ENCODE measurements around the gene ACOT4.
"Not testable (repeated sequence)": the region's sequence is repeated elsewhere in the genome, so short reads cannot be mapped to it uniquely, and the experiment has no call there.

ACOT4 gene

DNA sequence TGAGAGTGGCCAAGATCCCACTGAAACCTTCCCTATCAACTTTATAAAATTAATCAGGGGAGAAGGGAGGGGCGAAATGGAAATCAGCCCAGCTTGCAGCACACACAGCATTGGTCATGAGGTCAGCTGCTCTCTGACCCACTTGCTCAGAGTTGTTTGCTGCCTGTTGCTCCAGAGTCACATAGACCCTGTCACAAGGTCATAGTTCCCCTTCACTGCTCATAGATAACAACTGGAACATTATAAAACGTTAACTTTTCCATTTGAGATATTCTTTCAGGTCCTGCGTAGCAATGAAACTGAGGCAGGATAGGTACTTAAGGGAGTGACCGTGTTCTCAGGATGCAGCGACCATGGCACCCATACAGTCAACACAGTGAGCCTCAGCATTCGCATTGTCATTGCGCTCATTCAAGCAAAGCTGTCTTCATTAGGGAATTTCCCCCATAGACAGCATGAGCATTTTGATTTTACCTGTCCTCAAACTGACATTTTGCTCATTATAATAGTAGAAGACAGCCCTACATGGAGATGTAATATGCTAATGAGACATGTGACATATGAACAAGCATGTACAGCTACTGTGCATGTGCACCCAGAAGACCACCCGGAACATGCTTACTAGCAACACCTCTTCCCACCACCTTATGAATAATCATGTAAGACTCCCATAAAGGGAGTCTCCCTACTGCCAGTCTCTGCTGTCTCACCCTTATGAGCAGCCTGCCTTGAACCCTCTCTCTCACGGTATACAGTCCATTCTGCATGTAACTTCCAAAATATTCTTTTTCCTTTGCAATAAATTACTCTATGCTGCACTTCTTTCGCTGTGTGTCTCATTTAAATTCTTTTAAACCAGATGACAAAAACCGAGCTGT is 9.3 kb upstream of the ACOT4 start:
- not testable (repeated sequence) for DNase-seq

DNA sequence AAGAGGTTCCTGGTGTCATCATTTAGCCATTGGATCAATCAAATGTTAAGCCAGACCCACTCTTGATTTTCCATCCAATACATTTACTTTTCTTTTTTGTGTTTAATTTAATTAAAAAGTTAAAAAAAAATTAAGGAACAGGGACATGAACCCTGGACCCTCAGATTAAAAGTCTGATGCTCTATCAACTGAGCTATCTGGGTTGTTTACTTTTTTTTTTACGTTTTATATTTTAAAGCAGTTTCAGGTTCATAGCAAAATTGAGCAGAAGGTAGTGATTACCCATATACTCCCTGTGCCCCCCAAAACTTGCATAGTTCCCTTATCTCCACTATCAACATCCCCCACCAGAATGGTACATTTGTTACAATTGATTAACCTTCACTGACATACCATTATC is 3.0 kb upstream of the ACOT4 start:
- DNase-seq = no peak

DNA sequence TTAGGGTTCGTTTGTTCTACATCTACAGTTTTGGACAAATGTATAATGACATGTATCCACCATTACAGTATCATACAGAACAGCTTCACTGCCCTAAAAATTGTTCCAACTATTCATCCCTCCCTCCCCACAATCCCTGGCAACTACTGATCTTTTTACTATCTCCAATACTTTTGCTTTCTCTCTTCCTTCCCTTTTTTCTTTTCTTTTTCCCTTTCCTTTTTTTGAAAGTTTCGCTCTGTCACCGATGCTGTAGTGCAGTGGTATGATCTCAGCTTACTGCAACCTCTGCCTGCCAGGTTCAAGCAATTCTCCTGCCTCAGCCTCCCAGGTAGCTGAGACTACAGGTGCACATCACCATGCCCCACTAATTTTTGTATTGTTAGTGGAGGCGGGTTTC is 2.6 kb upstream of the ACOT4 start:
- DNase-seq = no peak

DNA sequence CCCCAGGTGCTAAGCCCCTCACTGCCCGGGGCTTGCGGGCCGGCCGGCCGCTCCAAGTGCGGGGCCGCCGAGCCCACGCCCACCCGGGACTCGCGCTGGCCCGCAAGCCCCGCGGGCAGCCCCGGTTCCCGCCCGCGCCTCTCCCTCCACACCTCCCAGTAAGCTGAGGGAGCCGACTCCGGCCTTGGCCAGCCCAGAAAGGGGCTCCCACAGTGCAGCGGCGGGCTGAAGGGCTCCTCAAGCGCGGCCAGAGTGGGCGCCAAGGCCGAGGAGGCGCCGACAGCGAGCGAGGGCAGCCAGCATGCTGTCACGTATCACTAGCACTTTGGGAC is 1.0 kb upstream of the ACOT4 start:
- DNase-seq = not testable (repeated sequence)

DNA sequence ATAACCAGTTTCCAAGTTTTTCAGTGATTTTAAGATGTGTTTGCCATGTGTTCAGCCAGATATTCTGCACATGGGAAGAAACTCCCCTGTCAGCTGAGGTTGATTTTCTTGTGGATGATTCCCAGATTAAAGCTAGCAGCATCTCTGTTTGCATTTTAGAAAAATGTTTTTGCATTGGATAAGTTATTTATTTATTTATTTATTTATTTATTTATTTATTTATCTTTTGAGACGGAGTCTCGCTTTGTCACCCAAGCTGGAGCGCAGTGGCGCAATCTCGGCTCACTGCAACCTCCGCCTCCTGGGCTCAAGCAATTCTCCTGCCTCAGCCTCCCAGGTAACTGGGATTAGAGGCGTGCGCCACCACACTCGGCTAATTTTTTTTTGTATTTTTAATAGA is 2.8 kb downstream of the ACOT4 start:
- DNase-seq = no peak

DNA sequence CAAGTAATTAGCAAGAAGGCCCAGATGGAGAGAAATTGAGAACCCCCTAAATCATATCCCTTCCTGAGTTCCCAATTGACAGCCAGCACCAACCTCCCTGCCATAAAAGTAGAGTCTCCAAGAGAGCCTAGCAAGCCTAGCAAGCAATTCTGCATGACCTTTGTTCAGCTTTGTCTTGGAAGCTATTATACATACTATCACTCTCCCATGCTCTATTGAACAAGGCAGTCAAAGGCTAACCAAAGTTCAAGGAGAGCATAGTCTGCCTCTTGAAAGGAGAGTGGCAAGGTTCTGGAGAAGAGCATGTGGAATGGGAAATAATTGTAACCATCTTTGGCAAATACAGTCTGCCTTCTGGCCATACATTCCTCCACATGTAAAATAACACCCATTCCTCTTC is 7.8 kb downstream of the ACOT4 start:
- DNase-seq = no peak

DNA sequence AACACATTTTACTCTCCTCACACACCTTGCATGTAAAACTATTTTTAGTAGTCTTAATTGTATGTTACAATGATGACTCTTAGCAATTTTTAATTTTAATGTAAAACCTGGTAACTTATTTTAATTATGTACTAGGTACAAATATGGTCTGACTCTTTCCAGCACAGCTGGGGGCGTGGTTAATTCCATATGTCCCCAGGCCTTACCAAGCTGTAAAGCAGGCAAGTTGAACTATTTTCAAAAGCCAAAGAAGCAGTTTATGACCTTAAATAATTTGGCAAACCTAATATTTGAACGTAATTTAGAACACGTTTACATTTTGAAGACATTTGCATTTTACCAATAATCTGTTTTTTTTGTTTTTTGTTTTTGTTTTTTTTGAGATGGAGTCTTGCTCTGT is 11.3 kb downstream of the ACOT4 start:
- no peak for DNase-seq

DNA sequence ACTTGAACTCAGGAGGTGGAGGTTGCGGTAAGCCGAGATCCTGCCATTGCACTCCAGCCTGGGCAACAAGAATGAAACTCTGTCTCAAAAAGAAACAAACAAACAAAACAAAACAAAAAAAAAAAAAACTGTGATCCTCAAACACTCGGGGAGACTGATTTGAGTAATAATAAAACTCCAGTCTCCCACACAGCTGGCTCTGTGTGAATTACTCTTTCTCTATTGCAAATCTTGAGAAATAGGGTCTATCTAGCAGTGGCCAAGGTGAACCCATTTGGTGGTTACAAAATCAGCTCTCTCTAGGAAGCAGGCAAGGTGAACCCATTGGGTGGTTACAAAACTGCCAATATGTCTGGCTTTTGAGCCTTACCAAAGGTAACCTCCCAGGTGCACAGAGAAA is 14.6 kb downstream of the ACOT4 start:
- no peak for DNase-seq

DNA sequence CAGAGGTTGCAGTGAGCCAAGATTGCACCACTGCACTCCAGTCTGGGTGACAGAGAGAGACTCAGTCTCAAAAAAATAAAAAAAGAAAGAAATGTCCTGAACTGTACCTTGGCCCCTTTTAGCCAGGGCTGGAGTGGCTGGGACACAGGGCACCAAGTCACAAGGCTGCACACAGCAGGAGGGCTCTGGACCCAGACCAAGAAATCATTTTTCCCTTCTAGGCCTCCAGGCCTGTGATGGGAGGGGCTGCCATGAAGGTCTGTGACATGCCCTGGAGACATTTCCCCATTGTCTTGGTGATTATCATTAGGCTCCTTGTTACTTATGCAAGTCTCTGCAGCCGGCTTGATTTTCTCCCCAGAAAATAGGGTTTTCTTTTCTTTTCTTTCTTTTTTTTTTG is 15.6 kb downstream of the ACOT4 start:
- DNase-seq = no peak

DNA sequence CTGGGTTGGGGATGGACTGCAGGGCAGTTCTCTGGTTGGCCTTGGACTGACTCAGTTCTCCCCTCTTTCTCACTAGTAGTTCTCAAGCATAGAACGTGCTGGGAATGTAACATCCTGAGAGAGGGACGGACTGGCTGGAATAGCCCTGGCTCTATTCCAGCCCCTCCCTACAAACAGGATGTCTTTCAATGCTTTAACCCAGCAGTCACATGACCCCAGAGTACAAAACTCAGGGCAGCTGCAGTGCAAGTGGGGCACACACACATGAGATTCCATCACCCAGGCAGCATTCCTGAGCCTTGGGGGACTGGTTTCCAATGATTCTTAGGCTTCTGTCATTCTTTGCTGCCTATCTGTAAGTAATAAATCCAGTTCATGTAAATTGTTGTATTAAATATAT is 19.0 kb downstream of the ACOT4 start:
- no peak for DNase-seq

DNA sequence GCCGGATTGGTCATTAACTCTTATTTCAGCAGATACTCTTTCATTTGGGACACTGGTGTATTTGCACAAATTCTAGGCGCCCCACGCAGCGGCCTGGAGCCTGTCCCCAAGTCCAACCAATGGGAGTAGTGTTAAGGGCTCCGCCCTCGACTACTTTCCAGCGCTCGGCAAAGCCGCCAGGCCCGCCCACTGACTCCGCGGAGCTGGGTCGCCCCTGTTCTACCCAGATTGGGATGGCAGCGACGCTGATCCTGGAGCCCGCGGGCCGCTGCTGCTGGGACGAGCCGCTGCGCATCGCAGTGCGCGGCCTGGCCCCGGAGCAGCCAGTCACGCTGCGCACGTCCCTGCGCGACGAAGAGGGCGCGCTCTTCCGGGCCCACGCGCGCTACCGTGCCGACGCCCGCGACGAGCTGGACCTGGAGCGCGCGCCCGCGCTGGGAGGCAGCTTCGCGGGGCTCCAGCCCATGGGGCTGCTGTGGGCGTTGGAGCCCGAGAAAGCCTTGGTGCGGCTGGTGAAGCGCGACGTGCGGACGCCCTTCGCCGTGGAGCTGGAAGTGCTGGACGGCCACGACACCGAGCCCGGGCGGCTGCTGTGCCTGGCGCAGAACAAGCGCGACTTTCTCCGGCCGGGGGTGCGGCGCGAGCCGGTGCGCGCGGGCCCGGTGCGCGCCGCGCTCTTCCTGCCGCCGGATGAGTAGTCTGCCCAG is 20.8 kb downstream of the ACOT4 start, which contains the start of gene ACOT6:
Gene ACOT6 (plus strand): TSS at position 179 of the 707 bp plus-strand sequence. CDS start 55 bp downstream, at position 234.
- peak; percentile 67 for DNase-seq

DNA sequence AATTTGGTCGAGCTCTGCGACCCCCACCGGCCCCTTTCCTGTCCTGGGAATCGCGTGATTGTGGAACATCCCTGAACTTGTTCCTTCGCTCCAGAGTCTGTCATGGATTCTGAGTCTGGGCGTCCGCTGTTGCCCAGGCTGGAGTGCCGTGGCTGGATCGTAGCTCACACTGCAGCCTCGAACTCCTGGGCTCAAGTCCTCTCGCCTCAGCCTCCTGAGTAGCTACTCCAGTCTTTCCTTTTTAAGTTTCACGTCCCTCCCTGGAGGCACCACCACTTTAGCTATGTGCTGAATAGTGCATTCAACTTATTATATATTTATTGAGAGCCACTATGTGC is 21.3 kb downstream of the ACOT4 start:
- no peak for DNase-seq

DNA sequence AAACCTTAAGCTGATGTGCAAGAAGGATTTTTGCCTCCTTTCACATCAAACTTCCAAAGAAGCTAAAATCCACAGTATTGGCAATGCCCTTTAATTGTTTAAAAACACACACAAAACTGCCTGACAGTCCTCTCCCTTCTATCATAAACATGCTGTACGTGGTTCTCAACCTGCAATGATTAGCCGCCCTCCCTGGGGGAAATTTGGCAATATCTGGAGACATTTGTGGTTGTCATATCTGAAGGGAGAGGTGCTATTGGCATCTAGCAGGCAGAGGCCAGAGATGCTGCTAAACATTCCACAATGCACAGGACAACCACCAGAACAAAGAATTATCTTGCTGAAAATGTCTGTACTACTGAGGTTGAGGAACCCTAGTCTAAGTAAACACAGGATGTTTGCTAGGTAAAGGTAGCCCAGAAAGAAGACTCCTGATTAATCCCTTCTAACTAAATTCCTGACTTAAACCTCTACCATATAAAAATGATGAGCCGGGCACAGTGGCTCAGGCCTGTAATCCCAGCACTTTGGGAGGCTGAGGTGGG is 21.8 kb downstream of the ACOT4 start:
- no peak for DNase-seq

DNA sequence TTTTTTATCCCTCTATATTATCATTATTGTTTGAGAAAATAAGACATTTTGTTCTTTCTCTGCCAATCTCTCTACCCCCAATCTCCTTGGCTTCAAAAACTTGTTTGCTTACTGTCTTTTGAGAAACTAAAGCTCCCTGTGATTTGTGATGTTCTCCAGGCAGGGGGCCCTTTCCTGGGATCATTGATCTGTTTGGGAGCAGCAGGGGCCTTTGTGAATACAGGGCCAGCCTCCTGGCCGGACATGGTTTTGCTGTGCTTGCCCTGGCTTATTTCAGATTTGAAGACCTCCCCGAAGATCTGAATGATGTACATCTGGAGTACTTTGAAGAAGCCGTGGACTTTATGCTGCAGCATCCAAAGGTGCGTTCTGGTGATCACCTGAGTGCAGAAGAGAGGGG is 25.2 kb downstream of the ACOT4 start:
- DNase-seq = no peak

DNA sequence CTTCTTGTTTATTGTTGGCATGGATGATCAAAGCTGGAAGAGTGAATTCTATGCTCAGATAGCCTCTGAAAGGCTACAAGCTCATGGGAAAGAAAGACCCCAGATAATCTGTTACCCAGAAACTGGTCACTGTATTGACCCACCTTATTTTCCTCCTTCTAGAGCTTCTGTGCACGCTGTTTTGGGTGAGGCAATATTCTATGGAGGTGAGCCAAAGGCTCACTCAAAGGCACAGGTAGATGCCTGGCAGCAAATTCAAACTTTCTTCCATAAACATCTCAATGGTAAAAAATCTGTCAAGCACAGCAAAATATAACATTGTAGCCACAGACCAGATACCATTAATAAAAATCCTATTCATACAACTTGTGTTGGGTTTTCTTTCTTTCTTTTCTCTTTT is 27.9 kb downstream of the ACOT4 start:
- no peak for DNase-seq

DNA sequence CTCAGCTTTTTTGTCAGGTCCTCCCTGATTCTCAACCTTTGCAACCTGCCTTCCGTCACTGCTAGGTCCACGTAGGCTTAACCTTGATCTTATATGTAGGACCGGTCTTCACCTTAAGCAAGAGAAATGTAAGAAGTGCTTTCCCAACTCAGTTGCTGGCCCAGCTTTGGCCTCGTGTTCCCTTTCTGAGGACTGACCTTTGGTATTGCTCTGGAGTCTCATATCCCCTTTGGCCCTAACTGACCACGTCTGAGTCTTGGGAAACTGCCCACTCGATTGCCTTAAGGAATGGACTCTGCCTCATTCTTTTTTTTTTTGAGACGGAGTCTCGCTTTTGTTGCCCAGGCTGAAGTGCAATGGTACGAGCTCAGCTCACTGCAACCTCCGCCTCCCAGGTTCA is 28.6 kb downstream of the ACOT4 start:
- DNase-seq = no peak

DNA sequence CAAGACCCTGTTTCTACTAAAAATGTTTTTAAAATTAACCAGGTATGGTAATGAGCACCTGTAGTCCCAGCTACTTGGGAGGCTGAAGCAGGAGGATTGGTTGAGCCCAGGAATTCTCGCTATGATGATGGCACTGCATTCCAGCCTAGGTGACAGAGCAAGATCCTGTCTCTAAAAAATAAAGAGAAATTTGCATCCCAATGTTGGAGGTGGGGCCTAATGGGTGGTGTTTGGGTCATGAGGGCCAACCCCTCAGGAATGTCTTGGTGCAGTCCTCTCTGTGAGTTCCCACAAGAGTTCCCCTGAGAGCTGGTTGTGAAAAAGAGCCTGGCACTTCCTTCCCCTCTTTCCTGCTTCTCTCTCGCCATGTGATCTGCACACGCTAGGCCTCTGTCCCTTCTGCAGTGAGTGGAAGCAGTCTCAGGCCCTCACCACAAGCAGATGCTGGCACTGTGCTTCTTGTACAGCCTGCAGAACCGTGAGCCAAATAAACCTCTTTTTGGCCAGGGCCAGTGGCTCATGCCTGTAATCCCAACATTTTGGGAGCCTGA is 31.9 kb downstream of the ACOT4 start:
- no peak for DNase-seq

DNA sequence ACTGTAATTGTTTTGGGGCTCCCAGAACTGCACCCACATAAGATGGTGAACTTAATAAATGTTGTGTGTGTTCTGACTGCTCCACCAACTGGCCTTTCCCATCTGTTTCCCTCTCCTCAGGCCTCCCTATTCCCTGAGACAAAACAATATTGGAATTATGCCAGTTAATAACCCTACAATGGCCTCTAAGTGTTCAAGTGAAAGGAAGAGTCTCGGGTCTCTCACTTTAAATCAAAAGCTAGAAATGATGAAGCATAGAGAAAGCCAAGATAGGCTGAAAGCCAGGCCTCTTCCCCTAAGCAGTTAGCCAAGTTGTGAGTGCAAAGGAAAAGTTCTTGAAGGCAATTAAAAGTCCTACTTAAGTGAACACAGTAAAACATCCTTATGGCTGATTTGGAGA is 34.0 kb downstream of the ACOT4 start:
- DNase-seq = no peak

DNA sequence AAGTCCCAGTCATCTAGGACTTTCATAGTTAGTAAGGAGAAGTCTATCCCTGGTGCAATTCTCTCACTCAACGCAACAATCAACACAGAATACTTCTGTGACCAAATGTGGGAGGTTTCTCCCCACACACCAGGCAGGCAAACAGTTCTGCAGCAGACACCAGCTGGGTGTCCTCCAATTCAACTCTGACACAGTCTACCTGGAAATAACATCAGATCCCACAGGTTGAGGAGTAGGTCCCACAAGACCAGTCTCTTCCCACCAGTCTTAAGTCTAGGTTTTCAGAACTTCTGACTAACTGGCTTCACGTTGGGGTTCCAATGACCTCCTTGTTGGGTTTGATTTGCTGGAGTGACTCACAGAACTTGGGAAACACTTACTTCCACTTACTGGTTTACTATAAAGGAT is 35.5 kb downstream of the ACOT4 start:
- DNase-seq = no peak

DNA sequence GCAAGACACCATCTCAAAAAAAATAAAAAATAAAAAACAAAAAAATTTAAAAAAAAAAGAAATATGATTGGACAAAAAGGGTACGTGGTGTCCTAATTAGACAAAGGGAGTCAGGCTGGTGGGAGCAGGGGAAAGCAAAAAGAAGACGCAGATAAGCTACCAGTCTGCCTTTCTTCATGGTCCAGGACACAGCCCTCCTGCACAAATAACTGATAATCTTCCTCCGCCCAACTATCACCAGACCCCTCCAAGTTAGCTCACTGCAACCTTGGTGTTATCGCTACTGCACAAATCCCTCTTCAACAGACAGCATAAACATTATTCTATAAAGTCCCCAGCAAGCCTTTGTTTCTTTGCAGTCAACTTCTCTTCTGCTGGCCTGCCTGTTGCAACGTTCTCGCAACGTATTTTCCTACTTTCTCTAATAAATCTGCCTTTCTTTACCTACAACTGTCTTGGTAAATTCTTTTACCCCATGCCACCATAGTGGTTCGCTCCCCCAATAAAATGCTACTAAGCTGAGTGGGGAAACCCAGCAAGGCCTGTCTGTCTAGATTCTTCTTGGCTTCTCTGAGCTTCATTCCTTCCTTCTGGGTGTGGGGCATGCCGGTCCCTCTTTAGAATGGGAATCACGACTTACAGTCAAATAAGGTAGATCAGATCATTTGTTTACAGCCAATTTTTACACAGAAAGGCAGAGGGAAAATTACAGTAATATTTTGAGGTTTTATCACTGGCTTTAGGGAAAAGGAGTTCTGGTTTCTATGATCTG is 38.5 kb downstream of the ACOT4 start:
- no peak for DNase-seq

DNA sequence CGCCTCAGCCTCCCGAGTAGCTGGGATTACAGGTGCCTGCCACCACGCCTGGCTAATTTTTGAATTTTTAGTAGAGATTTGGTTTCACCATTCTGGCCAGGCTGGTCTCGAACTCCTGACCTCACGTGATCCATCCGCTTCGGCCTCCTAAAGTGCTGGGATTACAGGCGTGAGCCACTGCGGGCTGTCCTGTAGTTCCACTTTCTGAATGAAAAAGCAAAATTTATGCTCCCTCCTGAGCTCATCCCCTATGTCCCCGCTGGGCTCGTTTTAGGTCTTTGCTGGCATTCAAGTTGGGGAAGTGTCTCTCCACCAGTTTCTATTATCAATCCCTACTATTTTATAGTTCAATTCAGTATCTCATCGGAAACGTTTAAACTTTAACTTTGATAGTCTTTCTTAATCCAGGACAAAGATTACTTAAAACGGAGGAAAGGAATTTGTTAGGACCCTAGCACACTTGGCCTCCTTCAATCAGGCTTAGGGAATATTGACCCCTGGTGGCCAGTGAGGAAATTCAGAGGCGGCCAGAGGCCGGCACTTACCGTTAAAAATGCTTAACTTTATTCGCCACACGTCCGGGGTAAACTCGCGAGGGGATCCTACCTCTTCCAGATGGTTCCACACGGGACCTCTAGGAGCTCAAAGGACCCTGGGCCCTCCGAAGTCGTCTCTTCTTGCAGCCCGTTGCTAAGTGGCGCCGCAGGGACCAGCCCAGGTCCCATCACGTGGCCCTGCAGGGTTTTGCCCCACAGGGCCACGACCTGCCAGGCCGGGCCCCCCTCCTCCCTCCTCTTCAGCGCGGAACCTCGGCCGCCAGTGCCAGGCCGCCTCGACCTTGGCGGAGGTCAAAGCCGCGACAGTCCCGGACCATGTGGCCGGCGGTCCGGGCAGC is 41.7 kb downstream of the ACOT4 start:
- DNase-seq = peak; percentile 59

All from activated naive CD4-positive, alpha-beta T cell treated with anti-CD3 and anti-CD28 coated beads, Interleukin-2, amount 50 U/mL, for 16 hours (primary cell).